GM23338 (cell line): ENCODE measurements around the gene TSC2. TPM values are rescaled to one million over a fixed set of nuclear protein-coding genes. Genes with fewer than 3 reads are reported as not detected.

ENCODE experiments used
- ATAC-seq: fragments of 200-7000 bp; cut with Tn5 transposase; 3 replicates; pipeline ENCODE4 v1.9.1; 2020
- DNase-seq: peaks from one replicate; pipeline ENCODE4 v3.0.0-alpha.2; 2015; ENCODE audit warnings: low spot score
- H2AFZ ChIP-seq: fragments of 200-600 bp; sonication (generic); 2 replicates; pipeline ENCODE4 v1.8.0; 2016; ENCODE audit warnings: antibody characterized with exemption, mild to moderate bottlenecking, moderate library complexity
- H3F3A ChIP-seq: fragments of 200-600 bp; sonication (generic); replicated peaks from 2 replicates; pipeline ENCODE4 v1.8.0; 2017; ENCODE audit warnings: antibody characterized with exemption, mixed run types, low read depth
- H3K27ac ChIP-seq: fragments of 200-600 bp; sonication (generic); 2 replicates; pipeline ENCODE4 v1.6.1; 2016; ENCODE audit warnings: low read depth
- H3K27me3 ChIP-seq: fragments of 200-600 bp; sonication (generic); 2 replicates; pipeline ENCODE4 v1.8.0; 2016; ENCODE audit warnings: mild to moderate bottlenecking, mixed run types, moderate library complexity; ENCODE audit not compliant: insufficient read depth
- H3K36me3 ChIP-seq: fragments of 200-600 bp; sonication (generic); 2 replicates; pipeline ENCODE4 v1.8.0; 2016; ENCODE audit warnings: mild to moderate bottlenecking; ENCODE audit not compliant: insufficient read depth
- H3K4me1 ChIP-seq: fragments of 200-600 bp; sonication (generic); 2 replicates; pipeline ENCODE4 v1.8.0; 2016; ENCODE audit warnings: mild to moderate bottlenecking, moderate library complexity; ENCODE audit not compliant: insufficient read depth
- H3K4me2 ChIP-seq: fragments of 200-600 bp; sonication (generic); 2 replicates; pipeline ENCODE4 v1.7.1; 2017; ENCODE audit warnings: mixed run types
- H3K4me3 ChIP-seq: fragments of 200-600 bp; sonication (generic); 2 replicates; pipeline ENCODE4 v1.6.1; 2016; ENCODE audit warnings: mixed run types
- H3K79me2 ChIP-seq: fragments of 200-600 bp; sonication (generic); replicated peaks from 2 replicates; pipeline ENCODE4 v1.8.0; 2017; ENCODE audit warnings: mild to moderate bottlenecking; ENCODE audit not compliant: insufficient read depth
- H3K9me2 ChIP-seq: fragments of 200-600 bp; sonication (generic); 2 replicates; pipeline ENCODE4 v1.8.0; 2017; ENCODE audit not compliant: insufficient read depth
- H4K20me1 ChIP-seq: fragments of 200-600 bp; sonication (generic); replicated peaks from 2 replicates; pipeline ENCODE4 v1.8.0; 2017; ENCODE audit warnings: mild to moderate bottlenecking; ENCODE audit not compliant: insufficient read depth
- H3K27ac Mint-ChIP-seq: 2 replicates; pipeline ENCODE4 v1.8.0; 2020; ENCODE audit warnings: inconsistent platforms, mild to moderate bottlenecking, moderate library complexity, mixed read lengths
- H3K27me3 Mint-ChIP-seq: 3 replicates; pipeline ENCODE4 v1.8.0; 2022; ENCODE audit warnings: low read depth, mild to moderate bottlenecking, moderate library complexity, mixed read lengths, inconsistent platforms; ENCODE audit not compliant: insufficient read depth, poor library complexity
- H3K36me3 Mint-ChIP-seq: 3 replicates; pipeline ENCODE4 v1.8.0; 2021; ENCODE audit warnings: low read depth, mild to moderate bottlenecking, inconsistent platforms, moderate library complexity, mixed read lengths
- H3K4me1 Mint-ChIP-seq: 3 replicates; pipeline ENCODE4 v1.8.0; 2020; ENCODE audit warnings: mild to moderate bottlenecking, inconsistent platforms, mixed read lengths
- H3K4me3 Mint-ChIP-seq: 3 replicates; pipeline ENCODE4 v1.8.0; 2021; ENCODE audit warnings: moderate library complexity, mild to moderate bottlenecking, inconsistent platforms, mixed read lengths
- H3K9me3 Mint-ChIP-seq: 3 replicates; pipeline ENCODE4 v1.8.0; 2020; ENCODE audit warnings: moderate library complexity, mild to moderate bottlenecking, inconsistent platforms, mixed read lengths
- CREB1 ChIP-seq: fragments of 250-450 bp; sonication (Bioruptor Pico); IDR thresholded peaks from 2 replicates; pipeline ENCODE4 v1.5.0; 2020; ENCODE audit warnings: low read depth, mild to moderate bottlenecking, moderate library complexity
- CTCF ChIP-seq, 2 experiments: fragments of 200-600 bp in 1 of 2; sonication (generic) in 1 of 2; conservative IDR thresholded peaks; 2 replicates each; pipeline versions ENCODE4 v1.5.1 to v1.6.1; 2016 to 2017; ENCODE audit warnings: antibody characterized with exemption in 2 of 2, low read depth in 2 of 2, mild to moderate bottlenecking in 2 of 2, moderate library complexity in 1 of 2
- ETS1 ChIP-seq: IDR thresholded peaks from 2 replicates; pipeline ENCODE4 v1.6.1; 2016; ENCODE audit warnings: antibody characterized with exemption
- EZH2 ChIP-seq: fragments of 200-600 bp; sonication (generic); IDR thresholded peaks from one replicate; pipeline ENCODE4 v1.8.0; 2017; ENCODE audit warnings: antibody characterized with exemption, mild to moderate bottlenecking, low read depth; ENCODE audit not compliant: unreplicated experiment
- EZH2phosphoT487 ChIP-seq: fragments of 200-600 bp; sonication (generic); IDR thresholded peaks from one replicate; pipeline ENCODE4 v1.8.1; 2018; ENCODE audit warnings: antibody characterized with exemption; ENCODE audit not compliant: unreplicated experiment
- JUNB ChIP-seq: IDR thresholded peaks from one replicate; pipeline ENCODE4 v1.6.1; 2016; ENCODE audit warnings: antibody characterized with exemption; ENCODE audit not compliant: unreplicated experiment
- NANOG ChIP-seq: IDR thresholded peaks from 2 replicates; pipeline ENCODE4 v1.6.1; 2016; ENCODE audit warnings: antibody characterized with exemption, borderline replicate concordance
- POLR2AphosphoS5 ChIP-seq: IDR thresholded peaks from 2 replicates; pipeline ENCODE4 v1.6.1; 2016; ENCODE audit warnings: antibody characterized with exemption, low read depth
- REST ChIP-seq: IDR thresholded peaks from one replicate; pipeline ENCODE4 v1.6.1; 2018; ENCODE audit warnings: antibody characterized with exemption; ENCODE audit not compliant: unreplicated experiment
- STAT1 ChIP-seq: IDR thresholded peaks from one replicate; pipeline ENCODE4 v1.6.1; 2016; ENCODE audit warnings: antibody characterized with exemption; ENCODE audit not compliant: unreplicated experiment
- ZNF114 ChIP-seq: fragments of 250-450 bp; sonication (Bioruptor Pico); IDR thresholded peaks from 2 replicates; pipeline ENCODE4 v1.5.0; 2020; ENCODE audit warnings: mild to moderate bottlenecking, moderate library complexity
- ZNF331 ChIP-seq: fragments of 250-450 bp; sonication (Bioruptor Pico); IDR thresholded peaks from 2 replicates; pipeline ENCODE4 v1.5.0; 2020; ENCODE audit warnings: low read depth, mild to moderate bottlenecking, moderate library complexity
- ZNF462 ChIP-seq: fragments of 250-450 bp; sonication (Bioruptor Pico); IDR thresholded peaks from 2 replicates; pipeline ENCODE4 v1.5.0; 2020; ENCODE audit warnings: mild to moderate bottlenecking, moderate library complexity
- polyA plus RNA-seq: library from polyadenylated mRNA; unstranded; fragments of >200 nt; fragmentation: Nextera tagmentation; extraction: Ambion mirVana; gene quantifications from 2 replicates; pipeline ENCODE4 v1.2.1, GENCODE V29; 2016
- total RNA-seq: library from RNA; depleted of rRNA; stranded (reverse); fragments of >200 nt; shearing (Covaris generic); gene quantifications from 2 replicates; pipeline ENCODE4 v1.2.3, GENCODE V29; 2014

Gene TSC2
- total and polyA plus RNA-seq, 2 experiments from 2014 or later: 40.5 to 93.0 TPM

GRCh38 chr16:2075631-2076030 is 27.8 kb downstream of the TSC2 start:
- Mint-ChIP-seq H3K27me3 (peaks cover 1% of the 10 kb centered on the region), H3K9me3 (no peaks in the 10 kb centered on the region)
- H4K20me1 ChIP-seq: no peaks in the 10 kb centered on the region; the same call in 1 of the 2 replicates

More at GRCh38 chr16:2075631-2076030, 27.8 kb downstream of the TSC2 start:
- Histone ChIP-seq H3K4me3 (no peak overlapping the region), H3K4me2 (no peak overlapping the region), H3K36me3 (no peaks in the 10 kb centered on the region; the same call in 1 of the 2 replicates), H3K9me2 (no peaks in the 10 kb centered on the region), H2AFZ (no peak overlapping the region), H3K27me3 (no peaks in the 10 kb centered on the region), H3F3A (no peaks in the 10 kb centered on the region), H3K4me1 (no peaks in the 10 kb centered on the region), H3K79me2 (no peaks in the 10 kb centered on the region), H3K27ac (no peak overlapping the region)
- H3K4me1 Mint-ChIP-seq: no peaks in the 10 kb centered on the region
- peaks cover 8% of the 10 kb centered on the region for H3K36me3 Mint-ChIP-seq
- no peak for ATAC-seq
- no peak overlapping the region for H3K4me3 Mint-ChIP-seq
- H3K27ac Mint-ChIP-seq: no peak overlapping the region
- TF ChIP-seq CTCF (conservative IDR thresholded peaks at IDR 0.05; ENCODE audit: low read depth in 2 of 2): no peak
- TF ChIP-seq CREB1: no peak
- TF ChIP-seq ZNF331: no peak
- no peak for TF ChIP-seq STAT1
- no peak for TF ChIP-seq NANOG
- TF ChIP-seq ETS1: no peak
- TF ChIP-seq EZH2: no peak
- TF ChIP-seq ZNF114 (CRISPR knock-in tag): no peak
- TF ChIP-seq POLR2AphosphoS5: no peak
- TF ChIP-seq ZNF462 (CRISPR knock-in tag): no peak
- no peak for TF ChIP-seq EZH2phosphoT487
- no peak for TF ChIP-seq REST
- no peak for TF ChIP-seq JUNB
- no peak for DNase-seq
